Right renal cortex interstitium (tissue), 3 donors: ENCODE results near the gene FAF2. TPM values are rescaled to one million over a fixed set of nuclear protein-coding genes. Genes with fewer than 3 reads are reported as not detected.

ENCODE experiments used
- DNase-seq, 3 donors: peaks; one replicate each; pipeline ENCODE4 v3.0.0-alpha.2; 2013; ENCODE audit warnings: low read depth in 3 of 3, low spot score in 2 of 3
- polyA plus RNA-seq, 3 donors: library from polyadenylated mRNA; unstranded; fragments of 120-200 nt; gene quantifications; one replicate each; pipeline ENCODE4 v1.2.1, GENCODE V29; 2013; ENCODE audit not compliant: insufficient read length in 3 of 3

The FAF2 gene
- polyA plus RNA-seq, 3 donors, result 45.5 to 48.8 (median 47.5) TPM

- no peak for DNase-seq
These were observed 81.6 kb downstream of the FAF2 start for GRCh38 chr5:176529741-176530141.

- DNase-seq, result no peak
These were observed 82.3 kb downstream of the FAF2 start for GRCh38 chr5:176530393-176530982.

GRCh38 chr5:176530983-176531901 is 83.1 kb downstream of the FAF2 start:
- DNase-seq, result no peak

GRCh38 chr5:176531902-176532493 is 83.8 kb downstream of the FAF2 start:
- no peak for DNase-seq

- no peak for DNase-seq
These were observed 84.6 kb downstream of the FAF2 start for GRCh38 chr5:176532795-176533194.

GRCh38 chr5:176533390-176533789 is 85.2 kb downstream of the FAF2 start:
- no peak for DNase-seq

- DNase-seq, result no peak
These were observed 85.9 kb downstream of the FAF2 start for GRCh38 chr5:176533894-176534611.

- DNase-seq, result no peak
These were observed 86.5 kb downstream of the FAF2 start for GRCh38 chr5:176534640-176535039.

- DNase-seq, result no peak
These were observed 87.0 kb downstream of the FAF2 start for GRCh38 chr5:176535101-176535663.

GRCh38 chr5:176535664-176536131 is 87.5 kb downstream of the FAF2 start:
- DNase-seq, result no peak

- DNase-seq, result no peak
These were observed 88.1 kb downstream of the FAF2 start for GRCh38 chr5:176536132-176536901.

GRCh38 chr5:176536902-176537553 is 88.8 kb downstream of the FAF2 start, which contains the start of gene RNF44:
RNF44 (minus strand) TSS chr5:176537402; CDS start chr5:176532472, 4,930 bp downstream.
- peak; percentile 94 to 97 (median 96) for DNase-seq

- peak; percentile 96 to 98 (median 98) for DNase-seq
These were observed 89.5 kb downstream of the FAF2 start for GRCh38 chr5:176537554-176538229.

GRCh38 chr5:176538230-176538988 is 90.2 kb downstream of the FAF2 start:
- DNase-seq, result no peak

- DNase-seq, result no peak
These were observed 90.8 kb downstream of the FAF2 start for GRCh38 chr5:176538989-176539384.

- no peak for DNase-seq
These were observed 92.3 kb downstream of the FAF2 start for GRCh38 chr5:176540476-176540899.

GRCh38 chr5:176540956-176541337 is 92.8 kb downstream of the FAF2 start:
- no peak for DNase-seq
